ENCODE results near the gene CCDC106. TPM values are rescaled to one million over a fixed set of nuclear protein-coding genes. Genes with fewer than 3 reads are reported as not detected.

The CCDC106 gene
- polyA plus RNA-seq, 1 donor (not counting 4 experiments of a cell fraction or from before 2014, with no cell fraction given), result 3.1 TPM

- no peak overlapping the region for H3K27ac ChIP-seq (ENCODE audit: control insufficient read depth, insufficient read depth, low read length)
- no peak overlapping the region for H3K4me2 ChIP-seq (ENCODE audit: control insufficient read depth, extremely low read depth, insufficient read depth, low read depth, low read length)
- peaks cover 49 to 58% of the 10 kb centered on the region in 2 experiments for H3K36me3 ChIP-seq (ENCODE audit: control insufficient read depth in 2 of 2, extremely low read depth in 1 of 2, insufficient read depth in 2 of 2, low read length in 2 of 2)
- DNase-seq (ENCODE audit: low read depth, low spot score), result no peak
- no peak overlapping the region for H3K9ac ChIP-seq (ENCODE audit: control insufficient read depth, extremely low read depth, insufficient read depth, low read length)
- no peaks in the 10 kb centered on the region for H3K27me3 ChIP-seq (ENCODE audit: control insufficient read depth, extremely low read depth, insufficient read depth, low read length)
- H3K9me1 ChIP-seq (ENCODE audit: control insufficient read depth, extremely low read depth, insufficient read depth, low read length), result no peaks in the 10 kb centered on the region
- H2AFZ ChIP-seq (ENCODE audit: control insufficient read depth, low read length), result no peak overlapping the region
- dilution Hi-C loops (cut with MboI; ENCODE audit: extremely low pct_ligation_motif_present, low sequenced_read_pairs), result no loop called here
- peaks cover 95% of the 10 kb centered on the region for H3K79me2 ChIP-seq (ENCODE audit: control insufficient read depth, insufficient read depth, low read length)
- H3K9me3 ChIP-seq (ENCODE audit: control insufficient read depth, low read depth, low read length), result no peaks in the 10 kb centered on the region
- peaks cover 19% of the 10 kb centered on the region for H3K4me1 ChIP-seq (ENCODE audit: control insufficient read depth, extremely low read depth, insufficient read depth, low read length)
- peaks cover 38% of the 10 kb centered on the region for H4K20me1 ChIP-seq (ENCODE audit: control insufficient read depth, extremely low read depth, insufficient read depth, low read length)
- no peak overlapping the region for H3K4me3 ChIP-seq (ENCODE audit: control insufficient read depth in 2 of 3, extremely low read depth in 1 of 3, insufficient read depth in 2 of 3, low read depth in 1 of 3, low read length in 3 of 3)
- no peak for TF ChIP-seq EZH2 (IDR thresholded peaks at IDR 0.05; ENCODE audit: low read length)
- TF ChIP-seq, protein P1, sequence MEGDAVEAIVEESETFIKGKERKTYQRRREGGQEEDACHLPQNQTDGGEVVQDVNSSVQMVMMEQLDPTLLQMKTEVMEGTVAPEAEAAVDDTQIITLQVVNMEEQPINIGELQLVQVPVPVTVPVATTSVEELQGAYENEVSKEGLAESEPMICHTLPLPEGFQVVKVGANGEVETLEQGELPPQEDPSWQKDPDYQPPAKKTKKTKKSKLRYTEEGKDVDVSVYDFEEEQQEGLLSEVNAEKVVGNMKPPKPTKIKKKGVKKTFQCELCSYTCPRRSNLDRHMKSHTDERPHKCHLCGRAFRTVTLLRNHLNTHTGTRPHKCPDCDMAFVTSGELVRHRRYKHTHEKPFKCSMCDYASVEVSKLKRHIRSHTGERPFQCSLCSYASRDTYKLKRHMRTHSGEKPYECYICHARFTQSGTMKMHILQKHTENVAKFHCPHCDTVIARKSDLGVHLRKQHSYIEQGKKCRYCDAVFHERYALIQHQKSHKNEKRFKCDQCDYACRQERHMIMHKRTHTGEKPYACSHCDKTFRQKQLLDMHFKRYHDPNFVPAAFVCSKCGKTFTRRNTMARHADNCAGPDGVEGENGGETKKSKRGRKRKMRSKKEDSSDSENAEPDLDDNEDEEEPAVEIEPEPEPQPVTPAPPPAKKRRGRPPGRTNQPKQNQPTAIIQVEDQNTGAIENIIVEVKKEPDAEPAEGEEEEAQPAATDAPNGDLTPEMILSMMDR (optimal IDR thresholded peaks at IDR 0.05 in 1 of 3, IDR thresholded peaks at IDR 0.05 in 1 of 3, conservative IDR thresholded peaks at IDR 0.05 in 1 of 3; ENCODE audit: extremely low read depth in 1 of 3, insufficient read depth in 2 of 3, low read length in 3 of 3), result no peak
- no peak for FAIRE-seq
Measured at GRCh38 chr19:55660404-55660803, 12.4 kb downstream of the CCDC106 start.

GRCh38 chr19:55660991-55661390 lies 13.0 kb downstream of the CCDC106 start:
- DNase-seq (ENCODE audit: low read depth, low spot score), result no peak
- H3K36me3 ChIP-seq (ENCODE audit: control insufficient read depth in 2 of 2, extremely low read depth in 1 of 2, insufficient read depth in 2 of 2, low read length in 2 of 2), result peaks cover 50 to 53% of the 10 kb centered on the region in 2 experiments
- dilution Hi-C loops (cut with MboI; ENCODE audit: extremely low pct_ligation_motif_present, low sequenced_read_pairs), result no loop called here

More at GRCh38 chr19:55660991-55661390, 13.0 kb downstream of the CCDC106 start:
- H4K20me1 ChIP-seq (ENCODE audit: control insufficient read depth, extremely low read depth, insufficient read depth, low read length), result peaks cover 41% of the 10 kb centered on the region
- no peak overlapping the region for H2AFZ ChIP-seq (ENCODE audit: control insufficient read depth, low read length)
- TF ChIP-seq, protein P1 (optimal IDR thresholded peaks at IDR 0.05 in 1 of 3, IDR thresholded peaks at IDR 0.05 in 1 of 3, conservative IDR thresholded peaks at IDR 0.05 in 1 of 3; ENCODE audit: extremely low read depth in 1 of 3, insufficient read depth in 2 of 3, low read length in 3 of 3), result no peak
- TF ChIP-seq EZH2 (IDR thresholded peaks at IDR 0.05; ENCODE audit: low read length), result no peak
- no peaks in the 10 kb centered on the region for H3K9me1 ChIP-seq (ENCODE audit: control insufficient read depth, extremely low read depth, insufficient read depth, low read length)
- no peaks in the 10 kb centered on the region for H3K27me3 ChIP-seq (ENCODE audit: control insufficient read depth, extremely low read depth, insufficient read depth, low read length)
- no peaks in the 10 kb centered on the region for H3K9me3 ChIP-seq (ENCODE audit: control insufficient read depth, low read depth, low read length)
- no peak overlapping the region for H3K4me3 ChIP-seq (ENCODE audit: control insufficient read depth in 2 of 3, extremely low read depth in 1 of 3, insufficient read depth in 2 of 3, low read depth in 1 of 3, low read length in 3 of 3)
- H3K4me1 ChIP-seq (ENCODE audit: control insufficient read depth, extremely low read depth, insufficient read depth, low read length), result peaks cover 19% of the 10 kb centered on the region
- H3K4me2 ChIP-seq (ENCODE audit: control insufficient read depth, extremely low read depth, insufficient read depth, low read depth, low read length), result no peak overlapping the region
- FAIRE-seq, result no peak
- H3K9ac ChIP-seq (ENCODE audit: control insufficient read depth, extremely low read depth, insufficient read depth, low read length), result no peak overlapping the region
- H3K79me2 ChIP-seq (ENCODE audit: control insufficient read depth, insufficient read depth, low read length), result peaks cover 93% of the 10 kb centered on the region
- H3K27ac ChIP-seq (ENCODE audit: control insufficient read depth, insufficient read depth, low read length), result no peak overlapping the region

All from keratinocyte (primary cell).